Mucosa of rectum (tissue), 2 donors: ENCODE measurements around the gene CASP3.
"Not testable (repeated sequence)": the region's sequence is repeated elsewhere in the genome, so short reads cannot be mapped to it uniquely, and the experiment has no call there.

Experiments
- H3K27ac ChIP-seq, 2 donors: one replicate each; pipeline ENCODE4 v1.7.0; 2013; ENCODE audit warnings: inconsistent platforms in 2 of 2, low read depth in 2 of 2, low read length in 2 of 2
- H3K27me3 ChIP-seq, 2 donors: one replicate each; pipeline ENCODE4 v1.7.0; 2013; ENCODE audit warnings: low read length in 2 of 2; ENCODE audit not compliant: control insufficient read depth in 2 of 2, insufficient read depth in 2 of 2
- H3K36me3 ChIP-seq, 2 donors: one replicate each; pipeline ENCODE4 v1.7.0; 2013; ENCODE audit warnings: low read length in 2 of 2; ENCODE audit not compliant: control insufficient read depth in 2 of 2, insufficient read depth in 2 of 2
- H3K4me1 ChIP-seq, 2 donors: one replicate each; pipeline ENCODE4 v1.7.0; 2013; ENCODE audit warnings: low read length in 2 of 2, mild to moderate bottlenecking in 1 of 2; ENCODE audit not compliant: control insufficient read depth in 2 of 2, insufficient read depth in 2 of 2
- H3K4me3 ChIP-seq, 2 donors: one replicate each; pipeline ENCODE4 v1.7.0; 2013; ENCODE audit warnings: low read length in 2 of 2
- H3K9ac ChIP-seq, 2 donors: one replicate each; pipeline ENCODE4 v1.7.0; 2013; ENCODE audit warnings: low read length in 2 of 2, low read depth in 1 of 2, mild to moderate bottlenecking in 1 of 2
- H3K9me3 ChIP-seq, 2 donors: one replicate each; pipeline ENCODE4 v1.7.0; 2013; ENCODE audit warnings: low read length in 2 of 2; ENCODE audit not compliant: control insufficient read depth in 2 of 2
- donor health status: healthy.
- donor health status: Normal muscosa, but diverticular disease.

CASP3 gene

GRCh38 chr4:184666670-184667069, 17.4 kb upstream of the CASP3 start:
- H3K27me3 ChIP-seq, result no peaks in the 10 kb centered on the region
- H3K9me3 ChIP-seq, result no peaks in the 10 kb centered on the region
- H3K4me3 ChIP-seq, result peak overlapping the region; percentile 22 to 45
- H3K27ac ChIP-seq, result peak overlapping the region; percentile 62 to 76
- H3K36me3 ChIP-seq, result peaks cover 6 to 15% of the 10 kb centered on the region in 2 donors
- peaks cover 3 to 8% of the 10 kb centered on the region in 2 donors for H3K4me1 ChIP-seq
- H3K9ac ChIP-seq, result peak overlapping the region; percentile 0 to 46

GRCh38 chr4:184664445-184665210, 15.4 kb upstream of the CASP3 start:
- H3K36me3 ChIP-seq, result peaks cover 6 to 20% of the 10 kb centered on the region in 2 donors

GRCh38 chr4:184662236-184662635, 13.0 kb upstream of the CASP3 start:
- Histone ChIP-seq H3K4me1 (peaks cover 0 to 8% of the 10 kb centered on the region in 2 donors), H3K9ac (no peak overlapping the region), H3K27ac (no peak overlapping the region), H3K27me3 (no peaks in the 10 kb centered on the region), H3K4me3 (no peak overlapping the region), H3K36me3 (peaks cover 0 to 10% of the 10 kb centered on the region in 2 donors), H3K9me3 (no peaks in the 10 kb centered on the region)

More at GRCh38 chr4:184664445-184665210, 15.4 kb upstream of the CASP3 start:
- no peak overlapping the region for H3K4me3 ChIP-seq
- no peak overlapping the region for H3K27ac ChIP-seq
- H3K9me3 ChIP-seq, result no peaks in the 10 kb centered on the region
- H3K4me1 ChIP-seq, result peaks cover 0 to 8% of the 10 kb centered on the region in 2 donors
- no peak overlapping the region for H3K9ac ChIP-seq
- H3K27me3 ChIP-seq, result no peaks in the 10 kb centered on the region

- no peak overlapping the region for H3K27ac ChIP-seq
- H3K27me3 ChIP-seq, result no peaks in the 10 kb centered on the region
- H3K36me3 ChIP-seq, result peaks cover 0 to 10% of the 10 kb centered on the region in 2 donors
- no peaks in the 10 kb centered on the region for H3K9me3 ChIP-seq
- no peaks in the 10 kb centered on the region for H3K4me1 ChIP-seq
- no peak overlapping the region for H3K4me3 ChIP-seq
- no peak overlapping the region for H3K9ac ChIP-seq
Observed at GRCh38 chr4:184660978-184661377, 11.7 kb upstream of the CASP3 start.

GRCh38 chr4:184657820-184658219, 8.6 kb upstream of the CASP3 start:
- not testable (repeated sequence) for H3K4me1 ChIP-seq, H3K27me3 ChIP-seq, H3K4me3 ChIP-seq, H3K36me3 ChIP-seq, H3K27ac ChIP-seq, H3K9ac ChIP-seq, H3K9me3 ChIP-seq

- no peaks in the 10 kb centered on the region for H3K4me1 ChIP-seq
- no peaks in the 10 kb centered on the region for H3K27me3 ChIP-seq
- H3K4me3 ChIP-seq, result no peak overlapping the region
- no peak overlapping the region for H3K9ac ChIP-seq
- no peaks in the 10 kb centered on the region for H3K9me3 ChIP-seq
- peaks cover 2 to 10% of the 10 kb centered on the region in 2 donors for H3K36me3 ChIP-seq
- no peak overlapping the region for H3K27ac ChIP-seq
Observed at GRCh38 chr4:184657144-184657543, 7.9 kb upstream of the CASP3 start.

- H3K27me3 ChIP-seq, result no peaks in the 10 kb centered on the region
- H3K36me3 ChIP-seq, result peaks cover 2 to 10% of the 10 kb centered on the region in 2 donors
- no peaks in the 10 kb centered on the region for H3K9me3 ChIP-seq
- no peak overlapping the region for H3K27ac ChIP-seq
- H3K9ac ChIP-seq, result no peak overlapping the region
- no peaks in the 10 kb centered on the region for H3K4me1 ChIP-seq
- H3K4me3 ChIP-seq, result no peak overlapping the region
Observed at GRCh38 chr4:184655889-184656869, 6.9 kb upstream of the CASP3 start.

- no peaks in the 10 kb centered on the region for H3K27me3 ChIP-seq
- peaks cover 2 to 5% of the 10 kb centered on the region in 2 donors for H3K36me3 ChIP-seq
- H3K4me3 ChIP-seq, result no peak overlapping the region
- peaks cover 6 to 9% of the 10 kb centered on the region in 2 donors for H3K4me1 ChIP-seq
- no peaks in the 10 kb centered on the region for H3K9me3 ChIP-seq
- H3K9ac ChIP-seq, result no peak overlapping the region
- H3K27ac ChIP-seq, result no peak overlapping the region
Observed at GRCh38 chr4:184653650-184654049, 4.4 kb upstream of the CASP3 start.

- H3K36me3 ChIP-seq, H3K27me3 ChIP-seq, H3K9ac ChIP-seq, H3K27ac ChIP-seq, H3K9me3 ChIP-seq, H3K4me3 ChIP-seq: not testable (repeated sequence)
- H3K4me1 ChIP-seq, result peaks cover 14 to 15% of the 10 kb centered on the region in 2 donors
Observed at GRCh38 chr4:184652681-184653080, 3.4 kb upstream of the CASP3 start.

- Histone ChIP-seq H3K9ac (no peak overlapping the region), H3K36me3 (peaks cover 0 to 2% of the 10 kb centered on the region in 2 donors), H3K27me3 (no peaks in the 10 kb centered on the region), H3K4me1 (peaks cover 19 to 22% of the 10 kb centered on the region in 2 donors), H3K4me3 (no peak overlapping the region), H3K27ac (no peak overlapping the region), H3K9me3 (no peaks in the 10 kb centered on the region)
Observed at GRCh38 chr4:184651899-184652298, 2.7 kb upstream of the CASP3 start.
